Stimulated activated CD4-positive, alpha-beta T cell treated with anti-CD3 and anti-CD28 coated beads, Interleukin-4, amount 100 ng/mL, for 48 hours (primary cell): Measurements from ENCODE around the gene UXS1.

ENCODE experiments used
- DNase-seq, 2 donors: peaks; one replicate each; pipeline ENCODE4 v3.0.0-alpha.2; 2020; ENCODE audit warnings: low read depth in 2 of 2

UXS1 gene

GRCh38 chr2:106189325-106189724, 4.8 kb downstream of the UXS1 start:
- DNase-seq: no peak

GRCh38 chr2:106187273-106187891, 6.7 kb downstream of the UXS1 start:
- no peak for DNase-seq

- no peak for DNase-seq
Observed at GRCh38 chr2:106185475-106186184, 8.5 kb downstream of the UXS1 start.

GRCh38 chr2:106184857-106185256, 9.2 kb downstream of the UXS1 start:
- DNase-seq: no peak

- DNase-seq: no peak
Observed at GRCh38 chr2:106184394-106184793, 9.7 kb downstream of the UXS1 start.

GRCh38 chr2:106183101-106183696, 10.9 kb downstream of the UXS1 start:
- no peak for DNase-seq

- no peak for DNase-seq
Observed at GRCh38 chr2:106181064-106181463, 13.0 kb downstream of the UXS1 start.

- DNase-seq: no peak
Observed at GRCh38 chr2:106180602-106181001, 13.5 kb downstream of the UXS1 start.

- no peak for DNase-seq
Observed at GRCh38 chr2:106178716-106179115, 15.4 kb downstream of the UXS1 start.

GRCh38 chr2:106177581-106177980, 16.5 kb downstream of the UXS1 start:
- DNase-seq: no peak

- no peak for DNase-seq
Observed at GRCh38 chr2:106176446-106177099, 17.5 kb downstream of the UXS1 start.

GRCh38 chr2:106175086-106175850, 18.8 kb downstream of the UXS1 start:
- no peak for DNase-seq

GRCh38 chr2:106174056-106174455, 20.0 kb downstream of the UXS1 start:
- no peak for DNase-seq

- no peak for DNase-seq
Observed at GRCh38 chr2:106172649-106173048, 21.5 kb downstream of the UXS1 start.

GRCh38 chr2:106168657-106169056, 25.4 kb downstream of the UXS1 start:
- DNase-seq: no peak

GRCh38 chr2:106167067-106167466, 27.0 kb downstream of the UXS1 start:
- DNase-seq: no peak

- DNase-seq: no peak
Observed at GRCh38 chr2:106165561-106165960, 28.5 kb downstream of the UXS1 start.

- DNase-seq: no peak
Observed at GRCh38 chr2:106165029-106165428, 29.1 kb downstream of the UXS1 start.

GRCh38 chr2:106163948-106164545, 30.1 kb downstream of the UXS1 start:
- no peak for DNase-seq

GRCh38 chr2:106161938-106162820, 31.9 kb downstream of the UXS1 start:
- DNase-seq: no peak

GRCh38 chr2:106161341-106161740, 32.8 kb downstream of the UXS1 start:
- DNase-seq: no peak
